Measurements from ENCODE around the gene HOXD11.

DNA sequence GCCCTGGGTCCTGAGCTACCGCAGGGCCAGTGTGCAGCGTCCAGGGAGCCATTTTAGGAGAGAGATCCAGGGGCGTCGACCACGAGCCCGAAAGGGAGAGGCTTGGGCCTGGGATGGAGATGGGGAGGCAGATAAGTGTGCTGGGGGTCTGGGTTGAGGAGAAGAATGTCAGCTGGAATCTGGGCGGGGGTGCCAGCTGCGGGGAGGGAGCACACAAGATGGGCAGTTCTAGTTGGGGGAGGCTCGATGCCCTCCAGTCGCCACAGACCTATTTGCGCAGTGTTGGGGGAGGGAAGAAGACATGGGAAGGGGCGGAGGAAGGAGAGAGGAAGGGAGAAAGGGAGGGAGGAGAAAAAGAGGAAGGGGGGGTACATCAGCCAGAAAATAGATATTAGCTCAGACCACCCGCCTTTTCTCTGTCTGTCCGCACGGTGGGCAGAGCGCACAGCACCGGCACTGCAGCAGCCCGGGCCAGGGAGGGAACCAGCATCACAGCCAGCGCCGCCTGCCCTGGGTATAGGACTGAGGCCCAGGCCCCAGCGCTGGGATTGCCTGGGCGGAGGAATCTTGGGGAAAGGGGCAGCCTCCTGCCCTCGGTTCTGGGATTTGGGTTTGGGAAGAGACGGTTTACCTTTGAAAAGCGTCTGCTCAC lies 1.9 kb upstream of the HOXD11 start:
- TF ChIP-seq, protein P1, sequence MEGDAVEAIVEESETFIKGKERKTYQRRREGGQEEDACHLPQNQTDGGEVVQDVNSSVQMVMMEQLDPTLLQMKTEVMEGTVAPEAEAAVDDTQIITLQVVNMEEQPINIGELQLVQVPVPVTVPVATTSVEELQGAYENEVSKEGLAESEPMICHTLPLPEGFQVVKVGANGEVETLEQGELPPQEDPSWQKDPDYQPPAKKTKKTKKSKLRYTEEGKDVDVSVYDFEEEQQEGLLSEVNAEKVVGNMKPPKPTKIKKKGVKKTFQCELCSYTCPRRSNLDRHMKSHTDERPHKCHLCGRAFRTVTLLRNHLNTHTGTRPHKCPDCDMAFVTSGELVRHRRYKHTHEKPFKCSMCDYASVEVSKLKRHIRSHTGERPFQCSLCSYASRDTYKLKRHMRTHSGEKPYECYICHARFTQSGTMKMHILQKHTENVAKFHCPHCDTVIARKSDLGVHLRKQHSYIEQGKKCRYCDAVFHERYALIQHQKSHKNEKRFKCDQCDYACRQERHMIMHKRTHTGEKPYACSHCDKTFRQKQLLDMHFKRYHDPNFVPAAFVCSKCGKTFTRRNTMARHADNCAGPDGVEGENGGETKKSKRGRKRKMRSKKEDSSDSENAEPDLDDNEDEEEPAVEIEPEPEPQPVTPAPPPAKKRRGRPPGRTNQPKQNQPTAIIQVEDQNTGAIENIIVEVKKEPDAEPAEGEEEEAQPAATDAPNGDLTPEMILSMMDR (IDR thresholded peaks at IDR 0.05): no peak
- TF ChIP-seq ZNF416 (CRISPR knock-in tag; IDR thresholded peaks at IDR 0.05) (no peak), ZNF423 (CRISPR knock-in tag; IDR thresholded peaks at IDR 0.05) (no peak), JUN (CRISPR knock-in tag; IDR thresholded peaks at IDR 0.05) (no peak), ZNF317 (CRISPR knock-in tag; IDR thresholded peaks at IDR 0.05; ENCODE audit: borderline replicate concordance, low read depth) (no peak), TP53 (CRISPR knock-in tag; IDR thresholded peaks at IDR 0.05) (no peak), ZBTB21 (CRISPR knock-in tag; IDR thresholded peaks at IDR 0.05; ENCODE audit: borderline replicate concordance) (no peak), CBFB (CRISPR knock-in tag; IDR thresholded peaks at IDR 0.05; ENCODE audit: low read depth) (no peak), TCF7 (CRISPR knock-in tag; IDR thresholded peaks at IDR 0.05; ENCODE audit: low read depth) (no peak), NR2C2 (CRISPR knock-in tag; IDR thresholded peaks at IDR 0.05) (no peak)
- TF ChIP-seq, protein P2, sequence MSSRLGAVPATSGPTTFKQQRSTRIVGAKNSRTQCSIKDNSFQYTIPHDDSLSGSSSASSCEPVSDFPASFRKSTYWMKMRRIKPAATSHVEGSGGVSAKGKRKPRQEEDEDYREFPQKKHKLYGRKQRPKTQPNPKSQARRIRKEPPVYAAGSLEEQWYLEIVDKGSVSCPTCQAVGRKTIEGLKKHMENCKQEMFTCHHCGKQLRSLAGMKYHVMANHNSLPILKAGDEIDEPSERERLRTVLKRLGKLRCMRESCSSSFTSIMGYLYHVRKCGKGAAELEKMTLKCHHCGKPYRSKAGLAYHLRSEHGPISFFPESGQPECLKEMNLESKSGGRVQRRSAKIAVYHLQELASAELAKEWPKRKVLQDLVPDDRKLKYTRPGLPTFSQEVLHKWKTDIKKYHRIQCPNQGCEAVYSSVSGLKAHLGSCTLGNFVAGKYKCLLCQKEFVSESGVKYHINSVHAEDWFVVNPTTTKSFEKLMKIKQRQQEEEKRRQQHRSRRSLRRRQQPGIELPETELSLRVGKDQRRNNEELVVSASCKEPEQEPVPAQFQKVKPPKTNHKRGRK (CRISPR knock-in tag; IDR thresholded peaks at IDR 0.05; ENCODE audit: borderline replicate concordance): no peak
- TF ChIP-seq, protein P3, sequence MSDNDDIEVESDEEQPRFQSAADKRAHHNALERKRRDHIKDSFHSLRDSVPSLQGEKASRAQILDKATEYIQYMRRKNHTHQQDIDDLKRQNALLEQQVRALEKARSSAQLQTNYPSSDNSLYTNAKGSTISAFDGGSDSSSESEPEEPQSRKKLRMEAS (CRISPR knock-in tag; IDR thresholded peaks at IDR 0.05): no peak
- TF ChIP-seq, protein P4, sequence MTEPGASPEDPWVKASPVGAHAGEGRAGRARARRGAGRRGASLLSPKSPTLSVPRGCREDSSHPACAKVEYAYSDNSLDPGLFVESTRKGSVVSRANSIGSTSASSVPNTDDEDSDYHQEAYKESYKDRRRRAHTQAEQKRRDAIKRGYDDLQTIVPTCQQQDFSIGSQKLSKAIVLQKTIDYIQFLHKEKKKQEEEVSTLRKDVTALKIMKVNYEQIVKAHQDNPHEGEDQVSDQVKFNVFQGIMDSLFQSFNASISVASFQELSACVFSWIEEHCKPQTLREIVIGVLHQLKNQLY (CRISPR knock-in tag; IDR thresholded peaks at IDR 0.05): no peak

All from WTC11 (cell line).